GM18507 (cell line): ENCODE results near the gene SLC38A10.
"Not testable (repeated sequence)": the region's sequence is repeated elsewhere in the genome, so short reads cannot be mapped to it uniquely, and the experiment has no call there.

Experiments used
- DNase-seq: peaks from one replicate; pipeline ENCODE4 v3.0.0; 2011; ENCODE audit warnings: low read depth; ENCODE audit not compliant: insufficient read length; ENCODE audit errors: extremely low spot score
- FAIRE-seq: peaks from 2 replicates; lab custom pipeline; 2011; peaks lifted over from hg19 to GRCh38; lab: Jason Lieb, UNC

Gene SLC38A10

DNA sequence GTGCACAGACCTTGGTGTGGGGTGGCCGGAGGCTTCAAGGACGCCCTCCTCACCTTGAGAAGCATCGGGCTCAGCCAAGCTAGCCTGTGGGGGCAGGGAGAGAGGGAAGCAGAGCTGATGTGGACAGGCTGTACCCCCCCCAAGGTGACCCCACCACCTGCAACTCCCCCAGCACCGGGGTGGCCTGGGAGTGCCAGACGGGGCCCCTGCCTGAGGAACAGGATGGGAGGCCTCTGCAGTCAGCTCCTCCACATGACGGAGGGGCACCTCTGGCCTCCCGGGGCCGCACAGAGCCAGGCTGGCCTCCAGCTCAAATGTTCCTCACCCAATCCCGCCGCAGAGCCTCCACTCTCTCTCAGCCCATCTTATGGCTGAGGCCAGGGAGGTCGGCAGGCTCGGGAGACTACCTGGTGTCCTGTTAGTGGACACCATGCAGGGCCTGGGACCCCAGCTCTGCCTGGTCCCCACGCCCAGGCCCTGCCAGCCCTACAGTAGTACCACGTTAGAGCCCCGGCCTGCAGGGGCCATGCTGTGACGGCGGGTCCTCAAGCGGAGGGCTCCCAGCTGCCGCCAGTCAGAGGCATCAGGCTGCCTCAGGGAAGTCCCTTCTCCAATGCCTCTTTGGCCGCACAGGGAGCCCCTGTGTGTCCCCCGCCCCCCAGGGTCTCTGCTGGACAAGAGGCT lies 19.4 kb upstream of the SLC38A10 start:
- FAIRE-seq: no peak
- no peak for DNase-seq

DNA sequence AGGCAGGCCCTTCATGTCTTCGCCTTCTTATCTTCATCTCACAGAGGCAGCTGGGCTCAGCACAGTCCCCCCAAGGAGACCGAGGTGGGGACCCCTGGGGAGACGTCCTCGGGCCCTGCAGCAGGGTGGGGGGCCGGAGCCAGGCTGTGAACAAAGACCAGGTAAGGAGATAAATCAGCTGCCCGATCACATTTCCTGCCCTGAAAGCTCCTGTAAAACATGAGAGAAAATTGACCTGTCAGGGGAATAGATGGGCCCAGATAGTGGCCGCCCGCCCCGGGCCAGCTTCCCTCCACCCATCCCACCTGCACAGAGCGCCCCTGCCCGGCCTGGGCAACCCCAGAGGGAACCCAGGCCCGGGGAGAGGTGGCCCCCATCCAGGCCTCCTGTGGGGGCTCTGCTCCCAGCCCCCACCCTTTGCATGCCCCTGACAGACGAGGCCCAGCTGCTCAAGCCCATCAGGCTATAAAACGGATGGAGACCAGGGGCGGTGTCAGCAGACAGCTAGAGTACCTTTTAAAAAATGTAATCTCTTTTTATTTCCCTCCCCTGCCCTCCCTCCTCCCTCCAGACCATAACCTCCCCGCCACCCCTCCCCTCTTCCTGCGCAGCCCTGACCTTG lies 18.8 kb upstream of the SLC38A10 start:
- no peak for DNase-seq
- no peak for FAIRE-seq

DNA sequence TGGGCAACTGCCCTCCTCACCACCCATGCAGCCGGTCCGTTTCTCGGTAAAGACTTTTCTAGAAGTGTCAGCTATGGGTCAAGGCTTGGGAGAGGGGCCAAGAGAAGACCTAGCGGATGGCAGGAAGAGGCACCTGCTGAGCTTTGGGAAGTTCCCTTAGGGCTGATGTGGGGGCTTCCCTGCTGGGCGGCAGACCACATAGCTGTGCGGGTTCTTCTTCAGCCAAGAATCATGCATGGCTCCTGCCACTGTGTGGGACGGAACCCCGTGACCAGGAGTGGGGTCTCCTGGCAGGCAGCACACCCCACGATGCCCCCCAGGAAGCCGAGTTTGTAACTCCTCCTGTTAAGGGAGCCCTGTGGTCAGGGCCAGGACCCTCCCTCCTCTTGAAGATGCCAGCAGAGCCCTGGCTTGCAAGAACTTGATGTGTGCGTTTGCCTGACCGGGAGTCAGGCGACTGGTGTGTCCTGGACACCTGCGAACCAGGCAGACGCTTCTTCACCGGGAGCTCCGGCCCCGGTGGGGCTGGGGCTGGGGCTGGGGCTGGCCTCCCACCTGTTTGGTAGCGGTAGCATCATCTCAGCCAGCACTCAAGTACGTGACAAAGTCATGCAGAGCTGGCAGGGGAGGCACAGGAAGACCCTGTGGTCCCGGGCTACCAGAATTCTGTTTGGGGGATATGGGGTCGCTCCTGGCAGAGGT lies 17.7 kb upstream of the SLC38A10 start:
- no peak for DNase-seq
- FAIRE-seq: no peak

DNA sequence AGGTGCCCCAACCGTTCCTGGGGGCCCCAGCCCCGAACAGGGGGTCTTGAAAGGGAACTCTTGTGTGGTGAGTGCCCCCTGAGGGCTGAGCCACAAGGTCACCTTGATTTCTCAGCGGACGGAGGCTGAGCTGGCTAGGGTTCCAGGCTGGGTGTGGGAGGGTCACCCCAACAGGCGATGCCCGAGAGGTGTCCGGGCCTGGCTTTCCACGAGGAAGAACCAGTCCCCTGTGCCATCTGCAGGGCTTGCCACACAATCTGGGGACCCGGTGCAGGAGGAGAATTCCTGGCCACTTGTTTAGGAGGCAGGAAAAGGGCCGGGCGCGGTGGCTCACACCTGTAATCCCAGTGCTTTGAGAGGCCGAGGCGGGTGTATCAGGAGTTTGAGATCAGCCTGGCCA lies 16.8 kb upstream of the SLC38A10 start:
- DNase-seq: no peak
- no peak for FAIRE-seq

DNA sequence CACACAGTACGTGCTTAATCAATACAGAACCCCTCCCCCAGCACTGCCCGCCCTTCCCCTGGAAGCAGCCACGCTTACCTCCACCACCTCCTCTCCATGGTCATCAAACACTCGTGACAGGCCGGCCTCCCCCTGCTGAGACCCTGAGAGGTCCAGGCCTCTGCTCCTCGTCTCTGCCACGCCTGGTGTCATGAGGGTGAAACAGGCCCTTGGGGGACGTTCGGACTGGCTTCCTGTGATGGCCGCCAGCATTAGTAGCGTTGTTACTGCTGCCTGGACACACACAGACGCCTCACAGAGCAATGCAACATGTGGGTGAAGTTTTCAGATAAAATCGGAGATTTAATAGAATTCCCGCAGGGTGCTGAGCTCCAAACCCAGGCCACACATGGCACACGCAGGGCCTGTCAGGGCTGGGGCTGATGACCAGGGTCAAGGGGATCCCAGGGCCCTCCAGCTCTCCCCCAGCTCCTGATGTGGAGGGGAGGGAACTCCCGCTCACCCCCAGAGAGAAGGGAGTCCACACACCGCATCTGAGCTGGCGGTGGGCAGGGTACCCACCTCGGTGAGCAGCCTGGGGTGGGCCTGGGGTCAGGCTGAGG lies 15.9 kb upstream of the SLC38A10 start:
- DNase-seq: no peak
- no peak for FAIRE-seq

DNA sequence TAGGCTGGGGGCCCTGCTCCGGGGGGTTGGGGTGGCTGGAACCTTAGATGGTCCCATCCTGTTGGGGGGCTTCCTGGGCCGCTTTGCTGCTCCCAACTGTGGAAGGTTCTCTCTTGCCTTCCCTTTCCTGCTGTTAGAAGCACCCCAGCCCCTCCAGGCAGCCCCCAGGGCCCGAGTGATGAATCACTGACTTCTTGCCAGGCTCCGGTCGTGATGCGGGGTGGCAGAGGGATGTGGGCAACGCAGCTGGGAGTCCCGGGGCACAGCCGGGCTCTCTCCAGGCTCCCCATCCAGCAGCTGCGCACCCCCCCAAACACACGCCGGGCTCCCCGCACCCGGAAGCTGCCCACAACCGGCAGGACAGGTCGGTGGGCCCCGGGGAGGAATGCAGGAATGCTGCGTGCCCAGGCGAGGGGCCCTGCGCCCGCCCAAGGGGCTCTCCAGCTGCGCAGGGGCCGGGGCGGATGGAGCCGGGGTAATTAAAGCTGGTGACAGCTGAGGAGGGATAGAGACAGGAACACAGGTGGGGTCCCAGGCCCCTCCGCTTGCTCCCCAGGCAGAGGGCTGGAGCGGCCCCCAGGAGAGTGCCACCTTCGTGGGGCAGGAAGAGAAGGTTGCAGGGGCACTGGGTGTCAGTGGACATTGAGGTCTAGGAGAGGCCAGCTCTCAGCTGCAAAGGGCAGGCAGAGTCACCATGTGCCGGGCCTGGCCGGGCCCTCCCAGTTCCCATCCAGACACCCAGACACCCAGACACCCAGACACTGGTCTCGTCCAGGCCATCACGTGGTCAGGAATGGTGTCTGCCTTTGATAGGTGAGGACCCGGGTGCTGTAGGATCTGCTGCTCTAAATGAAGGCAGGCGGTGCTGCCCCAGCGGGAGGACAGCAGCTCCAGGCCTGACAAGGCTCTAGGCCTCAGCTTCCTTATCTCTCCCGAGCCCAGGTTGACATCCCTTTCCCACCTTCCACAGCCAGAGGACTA lies 15.0 kb upstream of the SLC38A10 start:
- DNase-seq (no peak), FAIRE-seq (no peak)

DNA sequence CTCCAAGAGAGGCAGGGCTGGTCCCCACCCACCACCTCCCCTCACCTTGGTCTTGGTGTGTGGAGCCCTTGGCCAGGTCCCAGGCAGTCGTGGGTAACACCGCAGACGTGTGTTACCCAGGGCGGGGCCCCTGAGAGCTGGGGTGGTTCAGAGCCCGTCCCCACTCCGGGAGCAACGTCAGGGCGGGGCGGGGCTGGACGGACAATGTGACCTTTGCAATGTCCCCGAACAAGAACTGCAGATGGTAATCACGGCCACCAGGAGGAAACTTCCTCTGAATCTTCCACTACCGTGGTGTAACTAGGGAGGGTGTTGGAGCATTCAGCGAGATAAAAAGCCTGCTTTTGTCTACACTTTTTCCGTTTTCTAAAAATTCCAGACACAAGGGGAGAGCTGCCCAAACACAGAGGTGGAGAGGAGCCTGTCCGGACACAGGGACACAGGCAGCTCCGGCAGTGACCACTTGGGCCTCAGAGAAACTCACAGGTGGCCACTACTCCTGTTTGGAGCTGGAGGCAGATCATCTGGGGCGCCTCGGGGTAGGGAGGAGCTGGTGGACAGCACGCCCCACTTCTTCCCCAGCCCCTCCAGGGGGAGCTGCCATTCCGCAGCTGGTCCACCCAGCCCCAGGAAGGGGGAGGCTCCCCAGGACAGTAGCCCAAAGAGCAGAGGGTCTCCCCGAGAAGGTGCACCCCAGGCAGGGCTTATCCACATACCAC lies 14.2 kb upstream of the SLC38A10 start:
- DNase-seq: no peak
- peak; percentile 36 for FAIRE-seq

DNA sequence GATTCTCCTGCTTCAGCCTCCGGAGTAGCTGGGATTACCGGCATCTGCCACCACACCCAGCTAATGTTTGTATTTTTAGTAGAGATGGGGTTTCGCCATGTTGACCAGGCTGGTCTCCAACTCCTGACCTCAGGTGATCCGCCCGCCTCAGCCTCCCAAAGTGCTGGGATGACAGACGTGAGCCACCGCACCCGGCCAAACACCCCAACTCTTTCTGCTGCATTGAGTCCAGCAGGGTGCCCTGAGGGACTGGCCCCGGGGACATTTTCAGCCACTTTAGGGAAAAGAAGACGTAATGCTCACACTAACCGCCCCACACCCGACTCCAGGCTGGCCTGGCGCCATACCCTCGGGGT lies 13.7 kb upstream of the SLC38A10 start:
- not testable (repeated sequence) for DNase-seq, FAIRE-seq

DNA sequence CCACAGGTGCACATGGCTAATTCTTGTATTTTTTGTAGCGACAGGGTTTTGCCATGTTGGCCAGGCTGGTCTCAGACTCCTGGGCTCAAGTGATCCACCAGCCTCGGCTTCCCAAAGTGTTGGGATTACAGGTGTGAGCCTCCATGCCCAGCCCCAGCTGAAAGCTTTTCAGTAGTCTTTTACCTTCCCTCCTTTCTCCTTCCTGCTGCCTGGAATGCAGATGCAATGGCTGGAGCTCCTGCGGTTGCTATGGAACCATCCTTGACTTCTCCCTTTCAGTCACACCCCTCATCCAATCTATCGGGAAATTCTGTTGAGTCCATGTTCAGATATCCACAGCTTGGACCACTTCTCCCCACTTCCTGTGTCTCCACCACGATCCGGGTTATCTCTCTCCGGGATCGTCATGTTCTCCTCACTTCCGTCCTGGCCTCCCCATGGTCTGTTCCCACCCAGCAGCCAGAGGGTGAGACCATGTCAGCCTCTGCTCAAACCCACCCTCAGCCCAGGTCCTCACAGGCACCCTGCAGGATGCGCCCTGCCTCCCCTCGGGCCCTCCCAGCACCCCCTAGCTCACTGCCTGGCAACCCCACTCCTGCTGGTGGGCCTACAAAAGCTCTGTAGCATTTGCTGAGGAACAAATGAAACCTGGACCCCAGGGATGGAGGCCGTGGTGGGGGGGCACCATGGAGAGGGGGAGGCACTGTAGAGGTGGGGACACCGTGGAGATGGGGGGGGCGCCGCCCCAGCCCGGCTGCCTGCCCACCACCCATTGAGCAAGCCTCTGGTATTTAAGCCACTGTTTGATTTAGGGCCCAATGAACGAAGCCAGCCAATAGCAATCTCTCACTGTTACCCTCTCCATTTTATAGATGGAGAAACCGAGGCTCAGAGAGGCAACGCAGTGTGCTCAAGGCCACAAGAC lies 12.8 kb upstream of the SLC38A10 start:
- DNase-seq (no peak), FAIRE-seq (no peak)

DNA sequence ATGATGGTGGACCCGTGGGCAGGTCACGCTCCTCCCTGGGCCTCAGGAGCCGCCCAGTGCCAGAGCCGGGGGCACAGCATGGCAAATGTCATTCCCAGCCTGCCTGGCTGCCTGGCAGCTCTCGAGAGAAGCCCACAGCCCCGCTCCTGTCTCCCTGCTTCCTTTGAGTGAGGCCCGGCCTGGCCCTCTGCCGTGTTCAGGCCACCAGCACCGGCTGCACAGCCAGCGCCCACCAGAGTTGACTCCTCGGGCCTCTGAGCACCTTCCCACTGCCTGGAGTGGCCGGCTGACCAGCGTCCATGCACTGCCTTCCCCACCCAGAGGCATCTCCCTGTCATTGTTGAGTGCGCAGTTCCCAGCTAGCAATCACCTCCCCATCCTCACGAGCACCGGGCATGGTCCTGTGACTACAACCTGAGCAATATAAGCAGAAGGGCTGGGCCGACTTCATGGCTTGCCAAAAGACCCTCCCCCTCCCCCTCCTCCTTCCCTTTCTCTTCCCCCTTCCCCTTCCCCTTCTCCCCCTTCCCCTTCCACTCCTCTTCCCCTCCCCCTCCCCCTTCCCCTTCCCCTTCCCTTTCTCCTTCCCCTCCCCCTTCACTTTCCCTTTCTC lies 11.9 kb upstream of the SLC38A10 start:
- DNase-seq (no peak), FAIRE-seq (no peak)

DNA sequence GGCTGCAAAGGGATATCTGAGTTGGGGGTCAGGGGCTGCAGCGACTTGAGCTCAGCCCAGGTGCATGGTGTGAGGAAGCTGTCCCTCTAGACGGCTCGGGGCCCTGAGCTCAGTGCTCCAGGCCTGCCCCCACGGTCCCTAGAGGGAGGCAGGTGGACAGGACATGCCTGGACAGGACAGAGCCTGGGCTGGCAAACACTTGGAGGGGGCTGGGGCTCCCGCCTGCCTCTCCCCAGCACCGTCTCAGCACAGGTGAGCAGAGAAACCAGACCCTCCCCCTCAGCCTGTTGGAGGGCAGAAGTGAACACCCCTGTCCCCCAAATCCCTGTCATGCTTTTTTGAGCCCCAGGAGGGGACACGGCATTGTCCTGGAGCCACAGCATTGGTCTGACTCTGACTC lies 11.4 kb upstream of the SLC38A10 start:
- FAIRE-seq: no peak
- DNase-seq: no peak

DNA sequence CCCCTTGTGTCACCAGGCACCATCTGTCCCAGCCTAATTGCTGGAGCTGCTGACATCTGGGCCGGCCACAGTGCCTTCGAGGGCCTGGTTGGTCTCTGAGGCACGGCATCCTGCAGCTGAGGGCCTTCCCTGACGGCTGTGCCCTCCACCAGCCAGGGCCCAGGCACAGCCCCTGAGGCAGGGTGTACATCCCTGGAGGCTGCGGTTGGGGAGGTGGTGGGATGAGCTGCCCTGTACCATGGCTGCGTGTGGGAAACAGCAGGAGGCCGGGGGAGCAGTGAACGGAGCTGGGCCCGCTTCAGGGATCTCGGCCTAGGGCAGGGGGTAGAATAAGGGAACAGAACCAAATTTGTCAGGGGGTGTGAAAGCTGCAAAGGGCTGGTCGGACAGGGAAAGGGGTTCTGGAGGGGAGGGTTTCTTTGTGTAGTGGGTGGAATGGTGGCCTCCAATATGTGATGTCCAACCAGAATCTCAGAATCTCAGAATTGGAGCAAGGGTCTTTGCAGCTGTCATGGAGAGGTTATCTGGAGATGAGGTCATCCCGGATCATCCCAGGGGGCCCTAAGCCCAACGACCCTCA lies 10.0 kb upstream of the SLC38A10 start:
- DNase-seq (no peak), FAIRE-seq (no peak)

DNA sequence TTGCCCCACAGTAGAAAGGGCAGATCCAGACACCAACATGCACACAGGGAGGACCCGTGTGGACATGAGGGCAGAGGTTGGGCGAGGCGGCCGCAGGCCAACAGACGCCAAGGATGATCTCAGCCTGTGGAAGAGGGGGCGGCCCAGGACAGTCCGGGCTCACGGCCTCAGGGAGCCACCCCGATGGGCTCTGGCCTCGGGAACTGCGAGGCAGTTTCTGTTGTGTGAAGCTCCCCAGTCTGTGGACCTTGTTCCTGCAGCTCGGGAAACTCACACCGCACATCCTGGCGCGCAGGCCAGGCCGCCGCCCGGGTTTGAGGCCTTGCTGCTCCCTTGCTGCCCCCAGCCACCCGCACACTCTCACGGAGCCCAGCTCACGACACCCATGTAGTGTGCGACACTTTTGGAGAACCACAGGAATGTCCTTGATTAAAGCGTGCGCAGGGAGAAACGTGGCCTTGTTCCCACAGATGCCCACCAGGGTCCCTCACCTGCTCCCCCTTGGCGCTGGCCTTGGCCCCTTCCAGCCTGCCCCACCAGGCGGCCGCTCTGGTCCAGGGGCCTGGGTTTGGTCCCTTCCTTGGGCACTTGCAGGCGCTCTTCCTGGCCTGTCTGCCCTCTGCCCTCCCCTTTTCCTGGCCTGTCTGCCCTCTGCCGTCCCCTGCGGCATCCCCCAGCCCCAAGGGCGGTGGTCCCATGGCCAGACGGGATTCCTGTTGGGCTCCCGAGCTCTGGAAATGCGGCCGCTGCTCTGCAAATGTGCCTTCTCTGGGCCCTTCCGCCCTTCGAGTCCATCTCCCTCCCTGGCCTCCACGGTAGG lies 9.3 kb upstream of the SLC38A10 start:
- no peak for DNase-seq
- FAIRE-seq: no peak

DNA sequence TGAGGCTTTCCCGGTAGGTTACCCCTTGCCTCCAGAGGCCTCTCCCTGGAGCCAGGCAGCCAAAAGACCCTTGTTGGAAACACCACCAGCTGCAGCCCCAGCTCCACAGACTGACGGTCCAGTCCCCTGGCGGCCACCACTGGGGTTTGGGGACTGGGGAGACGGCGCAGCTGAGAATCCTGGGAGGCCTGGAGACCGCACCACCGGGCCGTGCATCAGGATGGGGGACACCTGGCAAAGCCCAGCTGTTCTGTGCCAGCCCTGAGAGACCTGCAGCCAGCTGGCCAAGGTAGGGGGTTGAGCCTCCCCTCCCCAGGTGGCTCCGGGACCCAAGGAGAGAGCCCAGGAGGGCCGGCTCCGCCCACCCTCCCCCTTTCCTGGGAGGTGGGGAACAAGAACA lies 8.3 kb upstream of the SLC38A10 start:
- DNase-seq (no peak), FAIRE-seq (no peak)

DNA sequence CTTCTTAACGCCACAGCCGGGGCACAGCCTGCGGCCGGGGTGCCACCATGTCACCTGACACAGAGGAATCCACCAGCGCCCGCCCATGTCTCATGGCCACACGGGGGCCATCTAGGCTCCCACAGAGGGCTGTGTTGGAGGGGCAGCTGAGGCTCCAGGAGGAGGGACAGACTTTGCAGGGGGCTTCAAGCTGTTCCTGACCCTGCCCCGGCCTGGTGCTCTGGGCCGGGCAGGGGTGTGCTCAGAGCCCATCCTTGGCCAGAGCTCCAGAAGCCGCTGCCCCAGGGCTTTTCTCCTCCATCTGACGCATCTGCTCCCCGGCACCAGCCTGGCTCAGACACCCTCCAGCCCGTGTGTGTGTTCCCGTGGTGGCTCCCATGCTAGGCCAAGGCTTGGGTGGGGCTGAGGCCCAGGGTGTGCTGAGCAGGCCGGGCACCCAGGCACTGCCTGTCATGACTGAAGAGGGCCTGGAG lies 7.8 kb upstream of the SLC38A10 start:
- DNase-seq: no peak
- FAIRE-seq: no peak

DNA sequence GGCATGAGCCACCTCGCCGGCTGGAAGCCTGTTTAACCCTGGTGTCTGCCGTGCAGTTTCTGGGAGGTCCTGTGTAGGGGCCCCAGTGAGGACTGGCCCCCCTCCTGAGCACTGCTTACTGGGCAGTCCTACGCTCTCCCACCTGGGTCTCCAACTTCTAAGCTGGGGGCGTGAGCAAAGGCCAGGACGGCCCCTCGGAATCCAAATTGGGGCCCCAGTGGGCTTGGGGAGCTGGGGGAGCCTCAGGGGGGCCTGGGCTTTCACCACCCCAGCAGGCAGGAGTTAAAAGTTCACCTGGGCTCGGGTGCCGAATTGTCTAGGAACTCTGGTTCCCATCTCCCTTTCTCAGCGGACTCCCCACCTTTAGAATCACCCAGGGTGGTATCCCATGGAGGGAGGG lies 7.2 kb upstream of the SLC38A10 start:
- DNase-seq: no peak
- FAIRE-seq: no peak
